ENCODE results near the gene SMIM32.

Gene SMIM32

DNA sequence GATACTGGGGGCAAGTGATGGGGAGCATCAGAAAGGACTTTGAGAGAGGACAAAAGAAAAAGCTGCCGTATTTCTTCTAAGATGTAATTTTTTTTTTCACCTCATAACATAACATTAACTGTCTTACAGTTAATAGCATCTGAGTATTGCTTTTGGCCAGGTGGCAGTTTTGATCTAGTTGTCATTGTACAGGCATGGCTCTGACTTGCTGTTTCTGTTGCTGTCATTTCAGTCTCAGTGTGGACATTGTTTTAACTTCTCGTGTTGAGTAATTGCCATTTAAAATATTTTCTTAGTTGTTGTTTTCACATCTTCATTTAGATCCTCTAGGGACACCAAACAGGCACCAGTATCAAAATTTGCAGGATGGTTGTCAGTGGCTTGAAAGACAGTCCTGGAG lies 47.9 kb downstream of the SMIM32 start:
- Histone ChIP-seq H3K9me3 (ENCODE audit: severe bottlenecking) (no peaks in the 10 kb centered on the region), H3K27ac (ENCODE audit: poor library complexity, severe bottlenecking) (no peak overlapping the region), H3K27me3 (ENCODE audit: insufficient read depth, poor library complexity, severe bottlenecking) (no peaks in the 10 kb centered on the region), H3K4me1 (ENCODE audit: insufficient read depth, poor library complexity, severe bottlenecking) (peaks cover 9% of the 10 kb centered on the region), H3K4me3 (ENCODE audit: severe bottlenecking) (no peak overlapping the region), H3K36me3 (ENCODE audit: low read depth) (peaks cover 6% of the 10 kb centered on the region; the same call in 1 of the 2 replicates)
- DNase-seq (ENCODE audit: low spot score) = no peak
- ATAC-seq (ENCODE audit: low read depth) = no peak
- TF ChIP-seq, protein P1, sequence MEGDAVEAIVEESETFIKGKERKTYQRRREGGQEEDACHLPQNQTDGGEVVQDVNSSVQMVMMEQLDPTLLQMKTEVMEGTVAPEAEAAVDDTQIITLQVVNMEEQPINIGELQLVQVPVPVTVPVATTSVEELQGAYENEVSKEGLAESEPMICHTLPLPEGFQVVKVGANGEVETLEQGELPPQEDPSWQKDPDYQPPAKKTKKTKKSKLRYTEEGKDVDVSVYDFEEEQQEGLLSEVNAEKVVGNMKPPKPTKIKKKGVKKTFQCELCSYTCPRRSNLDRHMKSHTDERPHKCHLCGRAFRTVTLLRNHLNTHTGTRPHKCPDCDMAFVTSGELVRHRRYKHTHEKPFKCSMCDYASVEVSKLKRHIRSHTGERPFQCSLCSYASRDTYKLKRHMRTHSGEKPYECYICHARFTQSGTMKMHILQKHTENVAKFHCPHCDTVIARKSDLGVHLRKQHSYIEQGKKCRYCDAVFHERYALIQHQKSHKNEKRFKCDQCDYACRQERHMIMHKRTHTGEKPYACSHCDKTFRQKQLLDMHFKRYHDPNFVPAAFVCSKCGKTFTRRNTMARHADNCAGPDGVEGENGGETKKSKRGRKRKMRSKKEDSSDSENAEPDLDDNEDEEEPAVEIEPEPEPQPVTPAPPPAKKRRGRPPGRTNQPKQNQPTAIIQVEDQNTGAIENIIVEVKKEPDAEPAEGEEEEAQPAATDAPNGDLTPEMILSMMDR (IDR thresholded peaks at IDR 0.05; ENCODE audit: poor library complexity, severe bottlenecking) = no peak

DNA sequence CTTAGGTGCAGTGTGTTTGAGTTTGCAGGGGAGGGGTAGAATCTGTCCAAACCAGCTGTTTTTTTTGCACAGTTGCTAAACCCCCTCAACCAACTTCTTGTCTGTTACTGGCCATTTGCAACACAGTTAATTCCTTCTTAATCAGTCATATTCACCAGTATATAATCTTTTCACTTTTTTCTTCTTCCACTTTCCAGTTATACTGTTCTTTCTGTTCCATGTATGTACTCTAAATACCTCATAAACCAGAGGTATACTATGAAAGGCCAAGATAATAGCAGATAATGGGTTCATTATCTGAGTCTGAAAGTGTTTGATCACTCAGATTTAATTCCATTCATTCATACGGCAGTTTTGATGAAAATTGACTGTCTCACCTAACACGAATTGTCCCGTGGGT lies 49.2 kb downstream of the SMIM32 start:
- no peak for ATAC-seq (ENCODE audit: low read depth)
- TF ChIP-seq, protein P1 (IDR thresholded peaks at IDR 0.05; ENCODE audit: poor library complexity, severe bottlenecking) = no peak
- Histone ChIP-seq H3K27me3 (ENCODE audit: insufficient read depth, poor library complexity, severe bottlenecking) (no peaks in the 10 kb centered on the region), H3K36me3 (ENCODE audit: low read depth) (peaks cover 6% of the 10 kb centered on the region; the same call in 1 of the 2 replicates), H3K9me3 (ENCODE audit: severe bottlenecking) (no peaks in the 10 kb centered on the region), H3K4me3 (ENCODE audit: severe bottlenecking) (no peak overlapping the region), H3K4me1 (ENCODE audit: insufficient read depth, poor library complexity, severe bottlenecking) (peaks cover 9% of the 10 kb centered on the region), H3K27ac (ENCODE audit: poor library complexity, severe bottlenecking) (no peak overlapping the region)
- DNase-seq (ENCODE audit: low spot score) = no peak

DNA sequence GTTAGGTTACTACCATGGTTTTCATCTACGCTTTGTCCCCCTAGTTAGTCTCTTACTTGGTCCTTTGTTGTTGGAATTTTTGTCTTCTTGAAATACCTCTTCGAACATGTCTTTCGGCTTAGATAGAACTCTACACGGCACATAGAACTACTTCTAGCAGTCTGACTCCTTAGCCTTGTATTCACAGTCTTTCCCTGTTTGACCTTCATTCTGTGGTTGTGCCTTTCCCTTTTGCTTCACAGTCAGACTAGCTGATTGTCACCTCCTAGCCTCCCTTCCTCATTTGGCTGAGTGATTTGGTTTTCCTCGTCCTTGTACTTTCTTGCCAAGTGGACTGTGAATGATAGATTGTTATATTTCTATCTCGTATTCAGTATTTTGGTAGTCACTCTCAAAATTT lies 49.6 kb downstream of the SMIM32 start:
- H3K4me1 ChIP-seq (ENCODE audit: insufficient read depth, poor library complexity, severe bottlenecking) = peaks cover 9% of the 10 kb centered on the region
- no peak for ATAC-seq (ENCODE audit: low read depth)
- TF ChIP-seq, protein P1 (IDR thresholded peaks at IDR 0.05; ENCODE audit: poor library complexity, severe bottlenecking) = no peak
- H3K27ac ChIP-seq (ENCODE audit: poor library complexity, severe bottlenecking) = no peak overlapping the region
- H3K4me3 ChIP-seq (ENCODE audit: severe bottlenecking) = no peak overlapping the region
- H3K36me3 ChIP-seq (ENCODE audit: low read depth) = peaks cover 6% of the 10 kb centered on the region; the same call in 1 of the 2 replicates
- H3K9me3 ChIP-seq (ENCODE audit: severe bottlenecking) = no peaks in the 10 kb centered on the region
- H3K27me3 ChIP-seq (ENCODE audit: insufficient read depth, poor library complexity, severe bottlenecking) = no peaks in the 10 kb centered on the region
- DNase-seq (ENCODE audit: low spot score) = no peak

DNA sequence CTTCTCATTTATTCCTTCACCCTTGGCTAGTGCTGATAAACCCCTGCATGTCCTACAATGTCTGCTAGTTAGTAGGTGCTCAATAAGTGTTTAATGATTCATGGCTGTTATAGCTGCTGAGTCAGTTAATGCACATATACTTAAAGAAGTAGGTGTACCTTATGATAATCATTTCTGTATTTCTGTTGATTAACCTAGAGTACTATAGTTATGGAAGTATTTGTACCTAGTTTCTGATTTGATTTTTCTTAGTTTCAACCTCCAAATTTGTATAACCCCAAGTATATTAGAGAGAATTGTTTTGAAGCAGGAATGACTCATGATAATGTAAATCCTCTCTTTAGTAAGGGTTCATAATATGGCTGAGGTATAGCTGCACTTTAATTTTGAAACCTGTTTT lies 51.4 kb downstream of the SMIM32 start:
- TF ChIP-seq, protein P1 (IDR thresholded peaks at IDR 0.05; ENCODE audit: poor library complexity, severe bottlenecking) = no peak
- Histone ChIP-seq H3K27ac (ENCODE audit: poor library complexity, severe bottlenecking) (no peak overlapping the region), H3K27me3 (ENCODE audit: insufficient read depth, poor library complexity, severe bottlenecking) (no peaks in the 10 kb centered on the region), H3K36me3 (ENCODE audit: low read depth) (no peaks in the 10 kb centered on the region), H3K9me3 (ENCODE audit: severe bottlenecking) (no peaks in the 10 kb centered on the region), H3K4me1 (ENCODE audit: insufficient read depth, poor library complexity, severe bottlenecking) (peaks cover 21% of the 10 kb centered on the region), H3K4me3 (ENCODE audit: severe bottlenecking) (no peak overlapping the region)
- DNase-seq (ENCODE audit: low spot score) = no peak
- peak; percentile 58 for ATAC-seq (ENCODE audit: low read depth)
